Myocyte (in vitro differentiated cells): ENCODE results near the gene FAH. TPM values are rescaled to one million over a fixed set of nuclear protein-coding genes. Genes with fewer than 3 reads are reported as not detected.
"Not testable (repeated sequence)": the region's sequence is repeated elsewhere in the genome, so short reads cannot be mapped to it uniquely, and the experiment has no call there.

Experiments used
- DNase-seq: peaks from one replicate; pipeline ENCODE4 v3.0.0-alpha.2; 2012; ENCODE audit warnings: low read depth
- total RNA-seq: library from RNA; depleted of rRNA; stranded (reverse); fragments of >200 nt; gene quantifications from 2 replicates; pipeline ENCODE4 v1.2.3, GENCODE V29; 2014

Gene FAH
- total RNA-seq, 1 donor from 2014 or later = 15.7 TPM

DNA sequence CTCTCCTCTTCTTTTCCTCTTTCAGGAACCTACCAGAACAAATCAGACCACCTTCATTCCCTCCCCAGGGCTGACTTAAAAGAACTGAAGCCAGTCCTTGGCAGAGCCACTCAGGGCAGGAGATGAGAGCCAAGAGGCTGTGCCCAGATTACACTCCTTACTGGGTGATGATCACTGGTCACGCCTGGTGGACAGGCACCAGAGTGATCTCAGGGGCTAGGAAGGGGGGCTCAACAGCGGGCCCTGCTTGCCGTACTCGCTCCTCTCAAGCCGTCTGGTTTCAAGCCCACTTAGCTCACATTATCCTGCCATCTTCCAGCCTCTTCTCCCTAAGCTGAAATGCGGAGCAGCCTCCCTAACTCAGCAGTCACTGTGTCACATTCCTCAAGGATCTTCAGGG lies 1.7 kb upstream of the FAH start:
- DNase-seq = no peak

DNA sequence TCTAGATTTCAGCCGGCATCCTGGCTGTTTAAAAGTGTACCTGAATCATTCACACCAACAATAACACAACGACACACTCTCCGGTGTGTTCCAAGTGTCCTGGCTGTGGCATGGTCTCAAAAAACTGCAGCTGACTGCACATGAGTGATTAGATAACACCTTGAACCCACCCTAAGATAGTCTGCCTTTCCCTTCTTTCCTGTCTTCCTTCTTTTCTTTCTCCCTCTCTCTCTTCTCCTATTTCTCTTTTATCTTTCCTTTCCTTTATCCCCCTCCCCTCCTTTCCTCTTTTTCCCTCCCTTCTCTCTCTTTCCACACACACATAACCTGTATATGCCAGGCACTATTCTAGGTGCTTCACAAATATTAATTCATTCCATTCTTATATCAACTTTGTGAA lies 1.2 kb upstream of the FAH start:
- DNase-seq = no peak

DNA sequence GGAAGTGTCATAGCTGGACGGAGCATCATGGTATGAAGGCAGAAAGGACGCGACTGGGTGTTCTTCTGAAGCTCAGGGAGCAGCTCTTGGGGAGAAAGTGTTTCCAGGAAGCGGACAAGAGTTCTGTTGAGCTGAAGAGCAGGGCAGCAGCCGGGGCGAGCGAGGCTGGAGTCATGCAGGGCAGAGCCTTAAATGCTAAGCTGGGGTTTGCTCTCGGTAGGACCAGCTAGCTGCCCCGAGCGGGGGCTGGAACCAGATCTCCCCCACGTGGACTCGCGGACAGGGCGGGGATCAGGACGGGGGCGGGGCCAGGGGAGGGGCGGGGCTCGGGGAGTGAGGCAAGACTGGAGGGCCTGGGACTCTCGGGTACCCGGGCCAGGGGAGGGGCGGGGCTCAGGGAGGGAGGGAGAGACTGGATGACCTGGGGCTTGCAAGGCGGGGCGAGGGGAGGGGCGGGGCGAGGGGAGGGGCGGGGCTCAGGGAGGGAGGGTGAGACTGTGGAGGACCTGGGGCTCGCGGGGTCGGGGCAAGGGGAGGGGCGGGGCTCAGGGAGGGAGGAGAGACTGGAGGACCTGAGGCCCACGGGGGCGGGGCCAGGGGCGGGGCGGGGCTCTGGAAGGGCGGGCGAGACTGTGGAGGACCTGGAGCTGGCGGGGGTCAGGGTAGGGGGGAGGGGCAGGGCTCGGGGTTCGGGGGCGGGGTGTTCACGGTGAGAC lies 461 bp upstream of the FAH start:
- peak; percentile 97 for DNase-seq

DNA sequence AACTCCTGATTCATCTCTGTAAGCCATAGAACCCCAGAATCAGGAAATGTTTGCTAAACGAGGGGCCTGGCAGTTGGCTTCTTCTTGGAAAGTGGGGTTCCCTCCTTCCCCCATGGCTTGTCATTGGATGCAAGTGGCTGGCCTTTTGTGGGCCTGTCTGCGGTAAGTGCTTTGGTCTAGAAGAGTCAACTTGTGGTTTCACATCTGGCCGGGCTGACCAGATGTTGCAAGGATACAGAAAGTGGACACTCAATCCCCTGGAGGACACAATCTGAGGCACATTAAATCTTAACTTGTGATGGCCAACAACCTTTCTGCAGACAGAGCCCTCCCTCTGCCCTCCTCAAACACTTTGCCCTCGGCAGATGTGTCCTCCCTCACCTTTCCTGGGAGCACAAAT lies 1.1 kb downstream of the FAH start:
- no peak for DNase-seq

DNA sequence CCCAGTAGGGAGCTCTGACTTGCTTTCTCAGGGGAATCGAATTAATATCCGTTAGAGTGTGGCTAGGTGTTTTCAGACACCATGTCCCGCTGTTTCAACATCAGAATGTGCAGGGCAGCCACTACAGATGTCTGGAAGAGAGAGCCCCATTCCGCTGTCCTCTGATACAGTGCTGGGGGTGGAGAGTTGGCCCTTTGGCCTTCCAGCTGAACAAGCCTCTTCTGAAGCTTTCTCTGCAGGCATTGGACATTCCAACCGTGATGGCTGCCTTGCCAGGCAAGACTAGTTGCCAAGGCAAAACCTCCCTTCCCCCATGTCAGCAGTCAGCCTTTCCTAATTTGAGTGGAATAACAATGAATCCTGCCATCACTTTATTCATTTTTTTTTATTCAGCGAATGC lies 1.5 kb downstream of the FAH start:
- peak; percentile 13 for DNase-seq

DNA sequence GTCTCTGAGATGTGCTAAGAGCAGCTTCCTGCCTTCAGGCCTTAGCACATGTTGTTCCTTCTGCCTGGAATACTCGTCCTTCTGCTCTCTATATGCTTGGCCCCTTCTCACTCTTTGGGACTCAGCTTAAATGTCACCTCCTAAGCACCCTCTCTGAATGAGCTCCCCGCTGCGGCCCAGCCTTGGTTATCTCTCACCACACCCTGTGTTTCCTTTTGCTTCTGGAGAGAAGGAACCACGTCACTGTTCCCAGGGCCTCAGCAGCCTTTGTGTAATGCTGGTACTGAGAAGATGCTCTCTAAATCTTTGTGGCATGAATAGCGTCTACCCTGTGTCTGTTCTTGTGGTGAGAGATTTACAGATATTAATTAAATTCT lies 2.2 kb downstream of the FAH start:
- no peak for DNase-seq

DNA sequence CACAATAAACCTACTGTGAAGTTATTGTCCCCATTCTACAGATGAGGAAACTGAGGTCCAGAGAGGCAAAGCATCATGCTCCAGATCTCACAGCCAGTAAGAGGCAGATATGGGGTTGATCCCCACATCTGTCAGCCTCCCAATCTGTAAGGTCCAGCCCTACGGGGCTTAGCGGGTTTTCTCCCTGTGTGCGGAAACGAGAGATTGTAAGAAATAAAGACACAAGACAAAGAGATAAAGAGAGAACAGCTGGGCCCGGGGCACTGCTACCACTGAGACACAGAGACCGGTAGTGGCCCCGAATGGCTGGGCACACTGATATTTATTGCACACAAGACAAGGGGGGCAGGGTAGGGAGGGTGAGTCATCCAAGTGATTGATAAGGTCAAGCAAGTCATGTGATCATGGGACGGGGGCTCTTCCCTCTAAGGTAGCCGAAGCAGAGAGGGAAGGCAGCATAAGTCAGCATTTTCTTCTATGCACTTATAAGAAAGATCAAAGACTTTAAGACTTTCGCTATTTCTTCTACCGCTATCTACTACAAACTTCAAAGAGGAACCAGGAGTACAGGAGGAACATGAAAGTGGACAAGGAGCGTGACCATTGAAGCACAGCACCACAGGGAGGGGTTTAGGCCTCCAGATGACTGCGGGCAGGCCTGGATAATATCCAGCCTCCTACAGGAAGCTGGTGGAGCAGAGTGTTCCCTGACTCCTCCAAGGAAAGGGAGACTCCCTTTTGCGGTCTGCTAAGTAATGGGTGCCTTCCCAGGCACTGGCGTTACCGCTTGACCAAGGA lies 2.8 kb downstream of the FAH start:
- DNase-seq = not testable (repeated sequence)

DNA sequence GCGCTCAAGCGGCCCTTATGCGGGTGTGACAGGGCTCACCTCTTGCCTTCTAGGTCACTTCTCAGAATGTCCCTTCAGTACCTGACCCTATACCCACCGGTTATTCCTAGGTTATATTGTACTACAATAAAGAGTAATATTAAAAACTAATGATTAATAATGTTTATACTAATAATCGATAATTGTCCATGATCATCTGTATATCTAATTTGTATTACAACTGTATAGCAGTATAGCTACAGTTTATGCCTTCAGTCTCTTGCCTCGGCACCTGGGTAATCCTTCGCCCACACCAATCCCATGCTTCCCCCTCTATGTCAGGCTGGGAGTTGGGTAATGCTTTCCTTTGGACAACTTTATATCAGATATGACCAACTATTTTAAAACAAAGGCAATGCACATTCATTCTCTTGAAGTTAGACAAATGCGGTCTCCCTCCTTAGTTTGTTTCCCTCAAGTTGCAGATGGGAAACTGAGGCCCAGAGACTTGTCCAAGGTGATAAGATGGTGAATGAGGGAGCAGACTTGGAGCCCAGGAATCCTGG lies 3.4 kb downstream of the FAH start:
- DNase-seq = no peak

DNA sequence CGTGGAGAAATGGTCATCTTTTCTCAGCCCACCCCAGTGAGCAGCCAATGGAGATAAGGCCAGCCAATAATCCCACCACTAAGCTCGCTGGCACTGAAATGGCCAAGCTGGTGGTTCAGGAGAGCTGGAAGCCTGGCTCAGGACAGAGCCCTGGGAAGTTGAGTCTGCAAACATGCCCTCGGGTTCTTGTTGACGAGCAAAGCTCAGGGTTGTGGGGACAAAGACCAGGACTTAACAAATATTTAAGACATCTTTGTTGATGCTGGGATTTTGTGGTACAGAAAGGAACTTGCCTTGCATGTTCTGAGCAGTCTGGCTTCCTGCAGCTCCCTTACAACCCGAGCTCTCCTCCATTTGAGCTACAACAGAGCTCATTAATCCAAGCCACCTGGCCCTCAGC lies 4.4 kb downstream of the FAH start:
- DNase-seq = no peak

DNA sequence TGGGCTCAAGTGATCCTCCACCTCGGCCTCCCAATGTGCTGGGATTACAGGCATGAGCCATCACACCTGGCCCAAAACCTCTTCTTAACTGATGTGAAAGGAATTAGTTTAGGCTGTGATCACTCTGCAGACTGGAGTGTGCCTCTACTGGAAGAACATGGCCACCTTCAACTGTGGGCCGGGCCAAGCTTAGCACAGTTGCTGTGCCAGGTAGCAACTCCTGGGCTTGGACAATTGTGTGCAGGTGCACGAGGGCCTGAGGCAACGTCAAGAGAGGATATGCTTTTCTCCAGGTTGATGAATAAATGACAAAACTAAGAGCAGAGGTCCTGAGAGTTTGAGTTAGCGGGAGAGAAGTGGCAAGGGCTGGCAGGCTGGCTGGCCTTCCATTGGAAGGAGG lies 6.5 kb downstream of the FAH start:
- DNase-seq = no peak

DNA sequence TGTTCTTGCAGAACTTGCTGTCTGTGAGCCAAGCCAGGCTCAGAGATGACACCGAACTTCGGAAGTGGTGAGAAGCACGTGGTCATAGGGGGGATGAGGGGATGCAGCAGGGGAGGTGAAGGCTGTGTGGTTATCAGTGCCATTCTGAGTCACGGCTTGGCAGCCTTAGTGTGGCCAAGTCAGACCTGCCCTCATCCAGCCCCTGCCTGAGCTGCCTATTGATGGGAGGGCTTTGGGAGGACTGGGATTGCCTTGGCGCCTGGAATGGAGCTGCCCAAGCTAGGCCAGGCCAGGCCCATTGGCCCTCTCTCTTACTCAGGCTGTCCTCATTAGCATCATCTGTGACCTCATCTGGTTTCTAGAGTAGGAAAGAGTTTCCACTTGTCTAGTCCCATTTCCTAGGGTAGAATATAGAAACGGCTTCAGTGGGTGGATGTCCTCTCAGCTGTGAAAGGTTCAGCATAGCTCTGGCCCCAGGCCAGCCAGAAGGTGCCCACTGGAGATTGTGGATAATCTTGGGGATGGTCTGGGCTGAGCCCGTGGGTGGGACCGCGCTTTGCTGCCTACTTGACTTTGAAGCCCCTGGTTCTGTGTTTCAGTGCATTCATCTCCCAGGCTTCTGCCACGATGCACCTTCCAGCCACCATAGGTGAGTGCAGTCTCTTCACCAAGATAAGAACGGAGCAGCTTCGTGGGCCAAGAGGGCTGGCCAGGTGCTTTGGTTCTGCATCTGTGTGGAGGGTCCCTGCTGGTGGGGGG lies 7.2 kb downstream of the FAH start:
- peak; percentile 16 for DNase-seq

DNA sequence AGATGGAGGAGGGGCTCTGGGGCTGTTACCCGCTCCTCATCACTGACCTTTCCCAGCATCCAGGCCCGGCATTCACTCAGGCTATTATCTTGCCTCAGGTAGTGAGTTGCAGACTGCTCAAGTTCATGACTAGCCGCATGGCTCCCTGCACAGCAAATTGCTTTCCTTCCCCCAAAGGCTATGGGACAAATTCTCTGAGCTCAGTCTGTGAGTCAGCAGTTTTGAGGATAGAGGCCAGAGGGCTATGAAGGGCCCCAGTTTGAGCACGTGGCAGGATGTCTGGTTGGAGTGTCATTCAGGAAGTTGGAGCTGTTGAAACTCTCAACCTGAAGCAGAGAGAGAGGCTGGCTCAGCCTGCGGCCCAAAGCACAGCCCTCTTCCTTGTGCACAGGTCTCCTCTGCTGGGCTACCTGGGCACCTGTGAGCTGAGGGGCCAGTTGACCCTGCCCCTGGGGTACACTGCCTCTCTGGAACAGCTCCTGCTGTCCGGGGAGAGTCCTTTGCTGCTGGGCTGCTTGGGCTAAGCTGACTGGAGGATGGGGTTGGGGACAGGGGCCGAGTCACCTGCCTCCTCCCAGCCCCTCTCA lies 7.9 kb downstream of the FAH start:
- DNase-seq = peak; percentile 77

DNA sequence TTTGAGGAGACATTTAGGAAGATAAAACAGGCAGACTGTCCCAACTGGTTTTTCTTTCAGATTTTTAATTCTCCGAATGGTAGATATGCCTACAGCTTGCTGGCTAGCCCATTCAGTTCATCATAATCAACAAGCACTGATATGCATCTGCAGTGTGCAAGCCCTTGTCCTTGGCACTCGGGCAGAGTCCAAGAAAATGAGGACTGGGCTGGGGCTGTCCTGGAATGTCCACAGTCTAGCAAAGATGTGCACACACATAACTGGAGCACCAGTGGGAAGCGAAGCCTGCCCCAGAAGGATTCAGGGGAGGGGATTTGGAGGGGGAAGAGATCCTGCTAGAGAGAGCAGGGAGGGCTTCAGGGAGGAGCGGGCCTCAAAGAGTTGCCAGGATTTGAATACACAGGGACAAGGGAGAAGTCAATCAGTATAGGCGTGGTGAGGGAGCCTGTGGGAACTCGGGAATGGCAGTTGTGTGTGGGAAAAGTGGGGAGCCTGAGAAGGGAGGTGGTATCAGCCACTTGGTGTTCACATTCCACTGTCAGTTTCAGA lies 8.7 kb downstream of the FAH start:
- DNase-seq = peak; percentile 32

DNA sequence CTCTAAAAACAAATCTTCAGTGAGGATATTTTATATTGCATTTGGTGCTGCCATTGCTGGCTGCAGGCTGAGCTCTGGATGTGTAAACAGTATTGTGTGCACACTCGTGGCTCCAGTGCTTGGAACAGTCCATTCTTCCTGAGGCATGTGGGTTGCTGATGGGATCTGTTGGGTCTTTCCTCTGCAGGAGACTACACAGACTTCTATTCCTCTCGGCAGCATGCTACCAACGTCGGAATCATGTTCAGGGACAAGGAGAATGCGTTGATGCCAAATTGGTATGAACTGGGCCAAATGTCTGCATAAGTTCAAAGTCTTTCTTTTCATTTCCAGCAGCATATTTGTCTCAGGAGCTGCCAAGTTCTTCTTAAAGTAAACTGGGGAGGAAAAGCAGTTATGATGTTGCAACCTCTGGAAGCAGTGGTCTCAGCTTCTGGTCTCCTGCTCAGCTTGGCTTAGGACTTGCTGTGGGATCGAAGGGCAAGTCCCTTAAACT lies 9.3 kb downstream of the FAH start:
- DNase-seq = no peak

DNA sequence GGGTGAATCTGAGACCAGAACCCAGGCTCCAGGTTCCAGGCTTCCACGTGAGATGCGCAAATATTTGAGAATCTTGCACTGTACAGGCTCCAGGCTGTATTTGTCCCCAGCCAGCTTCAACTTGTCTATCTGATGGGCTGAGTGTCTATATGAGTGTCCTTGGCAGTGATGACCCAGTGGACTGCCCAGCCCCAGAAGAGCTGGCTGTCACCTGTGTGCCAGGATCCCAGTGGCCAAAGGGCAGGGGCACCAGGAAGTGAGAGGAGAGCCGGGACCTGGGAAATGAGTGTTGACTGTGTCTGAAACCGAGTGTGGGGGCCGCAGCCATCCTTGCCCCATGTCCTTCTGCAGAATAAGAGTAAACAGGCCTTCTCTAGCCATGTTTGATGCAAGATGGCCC lies 10.4 kb downstream of the FAH start:
- no peak for DNase-seq

DNA sequence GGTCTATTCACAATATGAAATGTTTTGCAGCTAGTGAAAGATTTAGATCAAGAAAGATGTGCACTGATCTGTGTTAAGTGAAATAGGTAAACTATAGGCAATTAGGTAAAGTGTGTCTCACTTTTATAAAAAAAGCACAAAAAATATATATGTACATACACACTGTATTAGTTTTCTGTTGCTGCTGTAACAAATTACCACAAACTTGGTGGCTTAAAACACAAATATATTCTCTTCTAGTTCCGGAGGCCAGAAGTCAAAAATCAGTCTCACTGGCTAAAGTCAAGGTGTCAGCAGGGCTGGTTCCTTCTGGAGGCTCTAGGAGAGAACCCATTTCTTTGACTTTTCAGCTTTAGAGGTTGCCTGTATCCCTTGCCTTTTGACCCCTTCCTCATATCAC lies 11.1 kb downstream of the FAH start:
- DNase-seq = no peak

DNA sequence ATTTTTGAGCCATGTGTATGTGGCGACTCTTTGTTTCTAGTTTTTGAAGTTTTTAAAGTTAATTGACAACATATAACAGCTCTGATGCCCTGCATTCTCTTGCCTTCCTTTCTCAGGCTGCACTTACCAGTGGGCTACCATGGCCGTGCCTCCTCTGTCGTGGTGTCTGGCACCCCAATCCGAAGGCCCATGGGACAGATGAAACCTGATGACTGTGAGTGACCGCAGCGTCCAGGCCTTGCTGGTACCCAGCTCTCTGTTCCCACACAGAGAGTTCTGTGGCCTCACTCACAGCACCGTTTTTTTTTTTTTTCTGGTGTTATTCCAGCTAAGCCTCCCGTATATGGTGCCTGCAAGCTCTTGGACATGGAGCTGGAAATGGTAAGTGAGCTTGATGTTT lies 15.1 kb downstream of the FAH start:
- no peak for DNase-seq

DNA sequence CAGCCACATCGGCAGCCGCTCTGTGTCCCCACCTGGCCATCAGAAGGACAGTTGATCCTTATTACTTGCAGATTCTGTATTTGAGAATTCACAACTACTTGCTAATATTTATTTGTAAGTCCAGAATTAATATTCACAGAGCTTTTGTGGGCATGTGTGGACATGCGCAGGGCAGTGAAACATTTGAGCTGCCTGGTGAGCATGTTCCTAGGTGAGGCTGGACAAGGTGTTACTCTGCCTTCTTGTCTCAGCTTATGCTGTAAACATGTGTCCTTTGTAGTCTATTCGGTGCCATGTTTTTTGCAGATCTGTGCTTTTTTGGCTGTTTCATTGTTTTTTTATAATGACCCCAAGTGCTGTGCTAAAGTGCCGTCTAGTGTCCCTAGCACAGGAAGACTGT lies 15.6 kb downstream of the FAH start:
- DNase-seq = no peak

DNA sequence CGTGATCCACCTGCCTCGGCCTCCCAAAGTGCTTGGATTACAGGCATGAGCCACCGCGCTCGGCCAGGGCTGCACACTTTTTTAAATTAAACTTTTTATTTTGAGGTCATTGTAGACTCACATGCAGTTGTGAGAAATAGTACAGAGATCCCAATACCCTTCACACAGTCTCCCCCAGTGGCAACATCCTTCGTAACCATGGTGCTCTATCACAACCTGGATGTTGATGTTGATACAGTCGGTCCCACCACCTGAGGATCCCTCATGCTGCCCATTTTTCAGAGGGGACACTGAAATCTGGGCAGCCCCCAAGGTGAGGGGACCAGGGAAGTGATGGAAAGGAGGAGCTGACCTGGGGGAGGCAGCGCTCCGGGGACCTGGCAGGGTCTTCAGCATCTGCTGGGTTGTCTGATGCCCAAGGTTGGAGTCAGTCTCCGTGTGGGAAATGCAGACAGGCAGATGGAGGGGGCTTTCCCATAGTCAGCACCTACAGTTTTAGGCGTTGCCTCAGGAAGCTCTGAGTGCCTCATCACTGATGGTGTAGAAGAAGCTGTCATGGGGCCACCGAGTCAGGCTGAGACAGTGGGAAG lies 17.1 kb downstream of the FAH start:
- no peak for DNase-seq

DNA sequence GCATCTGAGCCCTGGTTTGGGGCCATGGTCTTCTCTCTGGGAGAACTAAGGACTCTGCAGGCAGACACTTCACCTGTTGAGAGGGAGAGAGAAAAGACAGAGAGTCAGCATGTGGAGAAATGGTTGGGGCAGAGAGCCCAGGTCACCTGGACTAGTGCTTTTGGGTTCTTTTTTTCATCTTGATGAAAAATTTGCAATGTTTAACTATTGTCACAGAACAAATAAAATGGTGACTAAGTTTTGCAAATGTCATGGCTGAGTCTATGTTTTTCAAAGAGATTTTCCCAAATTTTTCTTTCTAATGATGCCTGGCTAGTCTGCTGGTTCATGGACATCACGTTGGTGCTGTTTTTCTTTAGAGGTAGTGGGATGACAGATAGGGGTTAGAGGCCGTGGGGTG lies 17.8 kb downstream of the FAH start:
- no peak for DNase-seq

DNA sequence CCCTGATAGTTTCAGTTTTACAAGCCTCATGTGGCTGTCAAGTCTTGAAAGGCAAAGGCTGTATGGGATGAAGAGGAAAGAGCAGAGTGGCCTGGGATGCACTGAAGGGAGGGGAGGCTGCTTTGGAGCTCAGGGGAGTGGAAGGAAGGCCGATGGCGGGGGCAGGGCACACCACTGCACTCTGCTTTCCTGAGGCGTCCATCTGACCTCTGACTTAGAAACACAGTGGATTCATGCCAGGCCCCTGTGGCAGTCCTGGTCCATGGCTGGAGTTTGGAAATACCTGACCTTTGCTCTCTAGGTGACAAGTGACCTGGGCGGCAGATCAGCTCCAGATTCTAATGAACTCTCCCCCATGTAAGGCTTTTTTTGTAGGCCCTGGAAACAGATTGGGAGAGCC lies 19.0 kb downstream of the FAH start:
- no peak for DNase-seq
